Keratinocyte (primary cell): ENCODE measurements around the gene DENND5B.

ENCODE experiments used
- CTCF ChIP-seq, 3 experiments: IDR thresholded peaks in 1 of 3; conservative IDR thresholded peaks in 1 of 3; optimal IDR thresholded peaks in 1 of 3; 2 replicates in 2 of 3; 3 replicates in 1 of 3; pipeline versions ENCODE3 to v1.5.1; 2011; ENCODE audit warnings: low read length in 3 of 3, mild to moderate bottlenecking in 3 of 3, moderate library complexity in 2 of 3, control low read depth in 1 of 3, inconsistent platforms in 1 of 3; ENCODE audit not compliant: insufficient read depth in 2 of 3; ENCODE audit errors: extremely low read depth in 1 of 3
- EZH2 ChIP-seq: IDR thresholded peaks from one replicate; pipeline ENCODE4 v1.6.1; 2012; ENCODE audit warnings: inconsistent platforms, mild to moderate bottlenecking, low read length, moderate library complexity

DNA sequence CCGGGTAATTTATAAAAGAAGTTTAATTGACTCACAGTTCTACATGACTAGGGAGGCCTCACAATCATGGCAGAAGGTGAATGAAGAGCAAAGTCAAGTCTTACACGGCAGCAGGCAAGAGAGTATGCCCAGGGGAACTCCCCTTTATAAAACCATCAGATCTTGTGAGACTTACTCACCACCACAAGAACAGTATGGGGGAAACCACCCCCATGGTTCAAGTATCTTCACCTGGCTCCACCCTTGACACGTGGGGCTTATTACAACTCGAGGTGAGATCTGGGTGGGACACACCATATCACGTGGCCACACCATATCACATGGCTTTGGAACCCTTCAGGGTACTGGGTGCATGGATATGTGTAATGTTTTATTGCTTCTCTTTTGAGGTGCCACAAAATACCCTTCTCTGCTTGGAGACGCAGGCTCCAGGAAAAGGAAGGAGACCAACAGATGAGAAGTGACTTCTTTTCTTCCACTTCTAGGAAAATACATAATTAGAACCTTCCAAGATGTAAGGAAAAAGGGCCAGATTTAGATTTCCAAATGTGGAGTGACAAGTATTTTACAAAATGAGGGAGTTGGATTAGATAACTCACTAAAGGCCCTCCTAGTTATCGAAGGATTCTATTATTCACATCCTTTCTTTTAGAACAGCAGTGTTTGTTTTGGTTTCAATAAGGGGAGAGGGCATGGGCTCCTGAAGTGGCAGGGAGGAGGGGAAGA is 35.5 kb upstream of the DENND5B start:
- TF ChIP-seq CTCF (optimal IDR thresholded peaks at IDR 0.05 in 1 of 3, IDR thresholded peaks at IDR 0.05 in 1 of 3, conservative IDR thresholded peaks at IDR 0.05 in 1 of 3; ENCODE audit: extremely low read depth in 1 of 3, insufficient read depth in 2 of 3, low read length in 3 of 3) = no peak
- TF ChIP-seq EZH2 = no peak
